HepG2 (cell line): ENCODE measurements around the gene GRAMD2A. TPM values are rescaled to one million over a fixed set of nuclear protein-coding genes. Genes with fewer than 3 reads are reported as not detected.
A peak's percentile ranks its signal among the peaks of the same experiment; 100 is the strongest.

ENCODE experiments used
- AHDC1 ChIP-seq: sonication (generic); formaldehyde crosslinking; IDR thresholded peaks from 2 replicates; pipeline ENCODE4 v1.5.1; 2020; ENCODE audit warnings: mild to moderate bottlenecking, missing genetic modification reagents, borderline replicate concordance
- ARID2 ChIP-seq: sonication (generic); formaldehyde crosslinking; IDR thresholded peaks from 2 replicates; pipeline ENCODE4 v1.8.1; 2022; ENCODE audit warnings: mild to moderate bottlenecking, missing genetic modification reagents, borderline replicate concordance
- HMG20A ChIP-seq: IDR thresholded peaks from 2 replicates; pipeline ENCODE4 v1.6.1; 2016; ENCODE audit warnings: borderline replicate concordance
- KLF13 ChIP-seq: sonication (generic); formaldehyde crosslinking; IDR thresholded peaks from 2 replicates; pipeline ENCODE4 v1.4.0; 2020; ENCODE audit warnings: mild to moderate bottlenecking, missing genetic modification reagents
- MTERF4 ChIP-seq: sonication (generic); formaldehyde crosslinking; IDR thresholded peaks from 2 replicates; pipeline ENCODE4 v1.8.0; 2023; ENCODE audit warnings: mild to moderate bottlenecking, missing genetic modification reagents
- MXD3 ChIP-seq: IDR thresholded peaks from 2 replicates; pipeline ENCODE4 v1.6.1; 2016; ENCODE audit warnings: mild to moderate bottlenecking, missing biosample characterization, missing genetic modification reagents
- NR1H2 ChIP-seq: sonication (generic); formaldehyde crosslinking; IDR thresholded peaks from 2 replicates; pipeline ENCODE4 v1.8.1; 2022; ENCODE audit warnings: low read depth, missing genetic modification reagents, borderline replicate concordance
- PAX8 ChIP-seq: sonication (generic); formaldehyde crosslinking; IDR thresholded peaks from 2 replicates; pipeline ENCODE4 v1.8.0; 2022; ENCODE audit warnings: mild to moderate bottlenecking, missing genetic modification reagents, borderline replicate concordance
- REST ChIP-seq, 2 experiments: IDR thresholded peaks; 2 replicates each; pipeline ENCODE4 v1.6.1; 2011 to 2012; ENCODE audit warnings: low read length in 2 of 2, borderline replicate concordance in 1 of 2, low read depth in 1 of 2, mild to moderate bottlenecking in 1 of 2, moderate library complexity in 1 of 2
- SCMH1 ChIP-seq: sonication (generic); formaldehyde crosslinking; IDR thresholded peaks from 2 replicates; pipeline ENCODE4 v1.9.0; 2021; ENCODE audit warnings: missing genetic modification reagents, mild to moderate bottlenecking, borderline replicate concordance
- SNAI1 ChIP-seq: sonication (generic); formaldehyde crosslinking; IDR thresholded peaks from 2 replicates; pipeline ENCODE4 v1.5.0; 2020; ENCODE audit warnings: mild to moderate bottlenecking, missing genetic modification reagents, borderline replicate concordance
- TP53 ChIP-seq: sonication (generic); formaldehyde crosslinking; conservative IDR thresholded peaks from 2 replicates; pipeline ENCODE4 v1.4.0; 2020; ENCODE audit warnings: missing genetic modification reagents
- ZNF556 ChIP-seq: sonication (generic); formaldehyde crosslinking; IDR thresholded peaks from 2 replicates; pipeline ENCODE4 v1.4.0; 2020; ENCODE audit warnings: mild to moderate bottlenecking, missing genetic modification reagents, borderline replicate concordance
- ZNF652 ChIP-seq: IDR thresholded peaks from 2 replicates; pipeline ENCODE4 v1.6.1; 2016; ENCODE audit warnings: low read depth, borderline replicate concordance
- ZNF674 ChIP-seq: sonication (generic); formaldehyde crosslinking; IDR thresholded peaks from 2 replicates; pipeline ENCODE4 v1.5.0; 2020; ENCODE audit warnings: low read depth, mild to moderate bottlenecking, missing genetic modification reagents
- polyA plus RNA-seq, 8 experiments: library from polyadenylated mRNA; depleted of rRNA in 3 of 8; stranded (reverse) in 7 of 8; unstranded in 1 of 8; fragments of >200 nt; fragmentation: Illumina TruSeq in 4 of 8; extraction: Trizol in 4 of 8; gene quantifications; 2 replicates each; pipeline versions ENCODE4 v1.2.1 to v1.2.3, GENCODE V29; 2011 to 2016; ENCODE audit warnings: low read depth in 4 of 8, missing spikeins in 1 of 8, mixed read lengths in 1 of 8; ENCODE audit not compliant: insufficient read depth in 1 of 8
- total RNA-seq, 5 experiments: library from RNA; depleted of rRNA; stranded (reverse); fragments of >200 nt; fragmentation: Illumina TruSeq; extraction: Trizol; gene quantifications; 2 replicates each; pipeline ENCODE4 v1.2.3, GENCODE V29; 2016; ENCODE audit warnings: low read depth in 1 of 5

GRAMD2A gene
- total and polyA plus RNA-seq, 2 of the 13 experiments (the other 11 are each of a cell fraction or from before 2014, with no cell fraction given), result 0.04 TPM; not detected in 1

- TF ChIP-seq ZNF556 (CRISPR knock-in tag) (peak; percentile 44; the same call in 1 of the 2 replicates), MTERF4 (CRISPR knock-in tag) (no peak), ZNF674 (CRISPR knock-in tag) (no peak), NR1H2 (CRISPR knock-in tag) (no peak), ZNF652 (CRISPR knock-in tag) (no peak), AHDC1 (CRISPR knock-in tag) (no peak), HMG20A (no peak), REST (IDR thresholded peaks at IDR 0.05; ENCODE audit: borderline replicate concordance in 1 of 2, low read depth in 1 of 2, low read length in 2 of 2) (no peak), SCMH1 (no peak), ARID2 (no peak), KLF13 (CRISPR knock-in tag) (no peak), PAX8 (CRISPR knock-in tag) (no peak), SNAI1 (CRISPR knock-in tag) (peak; percentile 90; the same call in 1 of the 2 replicates), MXD3 (CRISPR knock-in tag) (no peak), TP53 (CRISPR knock-in tag) (0 out of 2 replicates have a peak, but pooled peaks have one; percentile 8)
Observed at GRCh38 chr15:72230197-72231065, 32.8 kb upstream of the GRAMD2A start (continued).
